WTC11 (cell line): Measurements from ENCODE around the gene CNTNAP5. TPM values are rescaled to one million over a fixed set of nuclear protein-coding genes. Genes with fewer than 3 reads are reported as not detected.

Experiments used
- ATAC-seq: fragments of 200-7000 bp; cut with Tn5 transposase; 2 replicates; pipeline ENCODE4 v1.10.0; 2021; ENCODE audit warnings: mild to moderate bottlenecking, moderate library complexity
- CTCF ChIA-PET: fragments of 300-600 bp; sonication (Branson Sonifier 250); formaldehyde crosslinking; loops from one replicate; lab custom pipeline; 2021; ENCODE audit warnings: antibody characterized with exemption; lab: Charles Lee
- POLR2A ChIA-PET: fragments of 350-600 bp; sonication (Branson Sonifier 250); formaldehyde crosslinking; loops from one replicate; lab custom pipeline; 2021; ENCODE audit warnings: antibody characterized with exemption; lab: Charles Lee
- DNase-seq: peaks from one replicate; pipeline ENCODE4 v3.0.0; 2021; ENCODE audit warnings: low spot score
- H3K27ac Mint-ChIP-seq: 2 replicates; pipeline ENCODE4 v1.8.0; 2021; ENCODE audit warnings: mixed read lengths
- H3K27me3 Mint-ChIP-seq: 2 replicates; pipeline ENCODE4 v1.8.0; 2021; ENCODE audit warnings: low read depth, mild to moderate bottlenecking, moderate library complexity, mixed read lengths
- H3K36me3 Mint-ChIP-seq: 2 replicates; pipeline ENCODE4 v1.8.0; 2021; ENCODE audit warnings: mixed read lengths
- H3K4me1 Mint-ChIP-seq: 2 replicates; pipeline ENCODE4 v1.8.0; 2022; ENCODE audit warnings: mixed read lengths
- H3K4me3 Mint-ChIP-seq: 2 replicates; pipeline ENCODE4 v1.8.0; 2021; ENCODE audit warnings: mild to moderate bottlenecking, moderate library complexity, mixed read lengths
- H3K9me3 Mint-ChIP-seq: 2 replicates; pipeline ENCODE4 v1.8.0; 2021; ENCODE audit warnings: mixed read lengths
- E2F4 ChIP-seq: sonication (generic); formaldehyde crosslinking; IDR thresholded peaks from 2 replicates; pipeline ENCODE4 v1.8.1; 2022; ENCODE audit warnings: low read depth, mild to moderate bottlenecking, moderate library complexity, missing genetic modification reagents, borderline replicate concordance
- EMX1 ChIP-seq: fragments of 250-450 bp; sonication (Bioruptor Pico); IDR thresholded peaks from 2 replicates; pipeline ENCODE4 v1.8.0; 2021; ENCODE audit warnings: mild to moderate bottlenecking
- FOXJ3 ChIP-seq: sonication (generic); formaldehyde crosslinking; IDR thresholded peaks from 2 replicates; pipeline ENCODE4 v1.9.0; 2021; ENCODE audit warnings: missing genetic modification reagents, mild to moderate bottlenecking, borderline replicate concordance
- GABPB1 ChIP-seq: sonication (generic); formaldehyde crosslinking; IDR thresholded peaks from 2 replicates; pipeline ENCODE4 v1.8.1; 2023; ENCODE audit warnings: mild to moderate bottlenecking, missing genetic modification reagents
- JAZF1 ChIP-seq: fragments of 250-450 bp; sonication (Bioruptor Pico); IDR thresholded peaks from 2 replicates; pipeline ENCODE4 v1.9.0; 2021; ENCODE audit warnings: moderate library complexity, mild to moderate bottlenecking, inconsistent platforms
- NFATC4 ChIP-seq: fragments of 250-450 bp; sonication (Bioruptor Pico); IDR thresholded peaks from 2 replicates; pipeline ENCODE4 v1.9.0; 2021; ENCODE audit warnings: mild to moderate bottlenecking
- NR1H2 ChIP-seq: sonication (generic); formaldehyde crosslinking; IDR thresholded peaks from 2 replicates; pipeline ENCODE4 v1.9.0; 2021; ENCODE audit warnings: mild to moderate bottlenecking, moderate library complexity, missing genetic modification reagents
- NR3C1 ChIP-seq: sonication (generic); formaldehyde crosslinking; conservative IDR thresholded peaks from 2 replicates; pipeline ENCODE4 v1.8.1; 2023; ENCODE audit warnings: low read depth, mild to moderate bottlenecking, missing genetic modification reagents
- SMAD4 ChIP-seq: sonication (generic); formaldehyde crosslinking; IDR thresholded peaks from 2 replicates; pipeline ENCODE4 v1.8.0; 2022; ENCODE audit warnings: mild to moderate bottlenecking, missing genetic modification reagents
- TCF7 ChIP-seq: sonication (generic); formaldehyde crosslinking; IDR thresholded peaks from 2 replicates; pipeline ENCODE4 v1.8.0; 2022; ENCODE audit warnings: mild to moderate bottlenecking, low read depth, missing genetic modification reagents, moderate library complexity
- TEAD4 ChIP-seq: sonication (generic); formaldehyde crosslinking; IDR thresholded peaks from 2 replicates; pipeline ENCODE4 v1.8.0; 2022; ENCODE audit warnings: mild to moderate bottlenecking, missing genetic modification reagents
- ZNF121 ChIP-seq: sonication (generic); formaldehyde crosslinking; IDR thresholded peaks from 2 replicates; pipeline ENCODE4 v1.8.0; 2023; ENCODE audit warnings: missing genetic modification reagents
- ZNF416 ChIP-seq: fragments of 250-450 bp; sonication (Bioruptor Pico); IDR thresholded peaks from 2 replicates; pipeline ENCODE4 v1.9.0; 2021; ENCODE audit warnings: mild to moderate bottlenecking, inconsistent platforms
- ZNF423 ChIP-seq: fragments of 250-450 bp; sonication (Bioruptor Pico); IDR thresholded peaks from 2 replicates; pipeline ENCODE4 v2.1.2; 2022; ENCODE audit warnings: mild to moderate bottlenecking, moderate library complexity
- total RNA-seq: library from RNA; stranded (reverse); gene quantifications from 3 replicates; pipeline ENCODE4 v1.2.3, GENCODE V29; 2021
- TF ChIP-seq, protein P1 (sequence below): sonication (generic); formaldehyde crosslinking; IDR thresholded peaks from 2 replicates; pipeline ENCODE4 v1.8.1; 2023; ENCODE audit warnings: mild to moderate bottlenecking, moderate library complexity, missing genetic modification reagents
- TF ChIP-seq, protein P2 (sequence below): sonication (generic); formaldehyde crosslinking; conservative IDR thresholded peaks from 2 replicates; pipeline ENCODE4 v1.8.1; 2022; ENCODE audit warnings: mild to moderate bottlenecking, missing genetic modification reagents
- TF ChIP-seq, protein P3 (sequence below): fragments of 200-600 bp; IDR thresholded peaks from 2 replicates; pipeline ENCODE4 v1.8.0; 2022; ENCODE audit warnings: antibody characterized with exemption
- TF ChIP-seq, protein P4 (sequence below): fragments of 250-450 bp; sonication (Bioruptor Pico); IDR thresholded peaks from 2 replicates; pipeline ENCODE4 v1.9.0; 2021; ENCODE audit warnings: mild to moderate bottlenecking
- TF ChIP-seq, protein P5 (sequence below): sonication (generic); formaldehyde crosslinking; IDR thresholded peaks from 2 replicates; pipeline ENCODE4 v1.8.0; 2022; ENCODE audit warnings: mild to moderate bottlenecking, missing genetic modification reagents
- TF ChIP-seq, protein P6 (sequence below): fragments of 250-450 bp; sonication (Bioruptor Pico); IDR thresholded peaks from 2 replicates; pipeline ENCODE4 v1.9.0; 2021; ENCODE audit warnings: mild to moderate bottlenecking, borderline replicate concordance

Gene CNTNAP5
- total RNA-seq, 1 experiment from 2014 or later = 0.22 TPM

DNA sequence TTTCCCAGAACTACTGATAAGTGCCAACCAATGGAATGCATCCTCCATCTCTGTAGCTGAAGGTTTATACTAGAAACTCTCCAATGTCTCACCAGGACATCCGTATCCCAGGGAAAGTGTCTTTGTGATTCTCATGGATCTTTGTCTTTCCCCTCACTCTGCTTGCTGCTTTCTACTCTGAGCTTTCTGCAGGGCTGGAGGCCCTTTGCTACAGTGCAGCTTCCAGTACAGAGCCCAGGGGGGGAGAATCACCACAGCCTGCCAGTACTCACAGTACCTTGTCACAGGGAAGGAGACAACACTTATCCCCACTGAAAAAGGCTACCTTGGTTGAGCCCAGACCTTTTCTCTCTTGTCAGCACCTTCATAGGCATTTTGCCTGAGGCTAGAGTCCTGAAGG lies 627.0 kb downstream of the CNTNAP5 start (continued):
- TF ChIP-seq, protein P1, sequence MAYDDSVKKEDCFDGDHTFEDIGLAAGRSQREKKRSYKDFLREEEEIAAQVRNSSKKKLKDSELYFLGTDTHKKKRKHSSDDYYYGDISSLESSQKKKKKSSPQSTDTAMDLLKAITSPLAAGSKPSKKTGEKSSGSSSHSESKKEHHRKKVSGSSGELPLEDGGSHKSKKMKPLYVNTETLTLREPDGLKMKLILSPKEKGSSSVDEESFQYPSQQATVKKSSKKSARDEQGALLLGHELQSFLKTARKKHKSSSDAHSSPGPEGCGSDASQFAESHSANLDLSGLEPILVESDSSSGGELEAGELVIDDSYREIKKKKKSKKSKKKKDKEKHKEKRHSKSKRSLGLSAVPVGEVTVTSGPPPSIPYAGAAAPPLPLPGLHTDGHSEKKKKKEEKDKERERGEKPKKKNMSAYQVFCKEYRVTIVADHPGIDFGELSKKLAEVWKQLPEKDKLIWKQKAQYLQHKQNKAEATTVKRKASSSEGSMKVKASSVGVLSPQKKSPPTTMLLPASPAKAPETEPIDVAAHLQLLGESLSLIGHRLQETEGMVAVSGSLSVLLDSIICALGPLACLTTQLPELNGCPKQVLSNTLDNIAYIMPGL (CRISPR knock-in tag) = no peak
- TF ChIP-seq TEAD4 (CRISPR knock-in tag) = no peak
- TF ChIP-seq SMAD4 = no peak
- no peak for TF ChIP-seq NFATC4 (CRISPR knock-in tag)
- TF ChIP-seq, protein P2, sequence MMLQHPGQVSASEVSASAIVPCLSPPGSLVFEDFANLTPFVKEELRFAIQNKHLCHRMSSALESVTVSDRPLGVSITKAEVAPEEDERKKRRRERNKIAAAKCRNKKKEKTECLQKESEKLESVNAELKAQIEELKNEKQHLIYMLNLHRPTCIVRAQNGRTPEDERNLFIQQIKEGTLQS (CRISPR knock-in tag) = no peak
- no peak for TF ChIP-seq NR3C1 (CRISPR knock-in tag)
- TF ChIP-seq, protein P3, sequence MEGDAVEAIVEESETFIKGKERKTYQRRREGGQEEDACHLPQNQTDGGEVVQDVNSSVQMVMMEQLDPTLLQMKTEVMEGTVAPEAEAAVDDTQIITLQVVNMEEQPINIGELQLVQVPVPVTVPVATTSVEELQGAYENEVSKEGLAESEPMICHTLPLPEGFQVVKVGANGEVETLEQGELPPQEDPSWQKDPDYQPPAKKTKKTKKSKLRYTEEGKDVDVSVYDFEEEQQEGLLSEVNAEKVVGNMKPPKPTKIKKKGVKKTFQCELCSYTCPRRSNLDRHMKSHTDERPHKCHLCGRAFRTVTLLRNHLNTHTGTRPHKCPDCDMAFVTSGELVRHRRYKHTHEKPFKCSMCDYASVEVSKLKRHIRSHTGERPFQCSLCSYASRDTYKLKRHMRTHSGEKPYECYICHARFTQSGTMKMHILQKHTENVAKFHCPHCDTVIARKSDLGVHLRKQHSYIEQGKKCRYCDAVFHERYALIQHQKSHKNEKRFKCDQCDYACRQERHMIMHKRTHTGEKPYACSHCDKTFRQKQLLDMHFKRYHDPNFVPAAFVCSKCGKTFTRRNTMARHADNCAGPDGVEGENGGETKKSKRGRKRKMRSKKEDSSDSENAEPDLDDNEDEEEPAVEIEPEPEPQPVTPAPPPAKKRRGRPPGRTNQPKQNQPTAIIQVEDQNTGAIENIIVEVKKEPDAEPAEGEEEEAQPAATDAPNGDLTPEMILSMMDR = no peak
- TF ChIP-seq ZNF416 (CRISPR knock-in tag) = no peak
- TF ChIP-seq, protein P4, sequence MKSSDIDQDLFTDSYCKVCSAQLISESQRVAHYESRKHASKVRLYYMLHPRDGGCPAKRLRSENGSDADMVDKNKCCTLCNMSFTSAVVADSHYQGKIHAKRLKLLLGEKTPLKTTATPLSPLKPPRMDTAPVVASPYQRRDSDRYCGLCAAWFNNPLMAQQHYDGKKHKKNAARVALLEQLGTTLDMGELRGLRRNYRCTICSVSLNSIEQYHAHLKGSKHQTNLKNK = no peak
- TF ChIP-seq ZNF121 (CRISPR knock-in tag) = no peak
- no peak for TF ChIP-seq TCF7
- no peak for TF ChIP-seq ZNF423
- TF ChIP-seq, protein P5, sequence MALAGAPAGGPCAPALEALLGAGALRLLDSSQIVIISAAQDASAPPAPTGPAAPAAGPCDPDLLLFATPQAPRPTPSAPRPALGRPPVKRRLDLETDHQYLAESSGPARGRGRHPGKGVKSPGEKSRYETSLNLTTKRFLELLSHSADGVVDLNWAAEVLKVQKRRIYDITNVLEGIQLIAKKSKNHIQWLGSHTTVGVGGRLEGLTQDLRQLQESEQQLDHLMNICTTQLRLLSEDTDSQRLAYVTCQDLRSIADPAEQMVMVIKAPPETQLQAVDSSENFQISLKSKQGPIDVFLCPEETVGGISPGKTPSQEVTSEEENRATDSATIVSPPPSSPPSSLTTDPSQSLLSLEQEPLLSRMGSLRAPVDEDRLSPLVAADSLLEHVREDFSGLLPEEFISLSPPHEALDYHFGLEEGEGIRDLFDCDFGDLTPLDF = no peak
- no peak for TF ChIP-seq NR1H2 (CRISPR knock-in tag)
- TF ChIP-seq FOXJ3 (CRISPR knock-in tag) = no peak
- no peak for TF ChIP-seq JAZF1
- no peak for TF ChIP-seq EMX1

DNA sequence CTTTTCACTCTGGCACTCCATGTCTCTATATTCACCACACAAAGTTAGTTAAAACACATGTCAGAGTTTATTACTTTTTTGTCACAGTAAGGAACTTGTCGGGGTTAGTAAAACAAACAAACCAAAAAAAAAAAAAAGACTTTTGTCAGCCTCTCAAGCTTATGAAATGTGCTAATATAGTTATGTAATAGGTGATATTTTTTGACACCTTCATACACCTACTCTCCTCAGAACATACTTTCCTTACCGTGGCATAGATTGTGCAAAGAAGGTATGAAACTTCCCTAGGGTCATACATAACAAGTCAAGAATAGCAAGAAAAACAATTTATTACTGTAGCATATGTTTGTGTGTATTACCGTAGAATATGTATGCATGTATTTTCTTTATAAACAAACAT lies 633.3 kb downstream of the CNTNAP5 start:
- POLR2A ChIA-PET = no interaction called here
- peaks cover 8% of the 10 kb centered on the region for H3K4me1 Mint-ChIP-seq
- DNase-seq (no peak), ATAC-seq (no peak)
- H3K36me3 Mint-ChIP-seq = no peaks in the 10 kb centered on the region
- peaks cover 3% of the 10 kb centered on the region; the same call in 1 of the 2 replicates for H3K9me3 Mint-ChIP-seq
- CTCF ChIA-PET = no interaction called here
- TF ChIP-seq ZNF121 (CRISPR knock-in tag) = no peak
- TF ChIP-seq, protein P6, sequence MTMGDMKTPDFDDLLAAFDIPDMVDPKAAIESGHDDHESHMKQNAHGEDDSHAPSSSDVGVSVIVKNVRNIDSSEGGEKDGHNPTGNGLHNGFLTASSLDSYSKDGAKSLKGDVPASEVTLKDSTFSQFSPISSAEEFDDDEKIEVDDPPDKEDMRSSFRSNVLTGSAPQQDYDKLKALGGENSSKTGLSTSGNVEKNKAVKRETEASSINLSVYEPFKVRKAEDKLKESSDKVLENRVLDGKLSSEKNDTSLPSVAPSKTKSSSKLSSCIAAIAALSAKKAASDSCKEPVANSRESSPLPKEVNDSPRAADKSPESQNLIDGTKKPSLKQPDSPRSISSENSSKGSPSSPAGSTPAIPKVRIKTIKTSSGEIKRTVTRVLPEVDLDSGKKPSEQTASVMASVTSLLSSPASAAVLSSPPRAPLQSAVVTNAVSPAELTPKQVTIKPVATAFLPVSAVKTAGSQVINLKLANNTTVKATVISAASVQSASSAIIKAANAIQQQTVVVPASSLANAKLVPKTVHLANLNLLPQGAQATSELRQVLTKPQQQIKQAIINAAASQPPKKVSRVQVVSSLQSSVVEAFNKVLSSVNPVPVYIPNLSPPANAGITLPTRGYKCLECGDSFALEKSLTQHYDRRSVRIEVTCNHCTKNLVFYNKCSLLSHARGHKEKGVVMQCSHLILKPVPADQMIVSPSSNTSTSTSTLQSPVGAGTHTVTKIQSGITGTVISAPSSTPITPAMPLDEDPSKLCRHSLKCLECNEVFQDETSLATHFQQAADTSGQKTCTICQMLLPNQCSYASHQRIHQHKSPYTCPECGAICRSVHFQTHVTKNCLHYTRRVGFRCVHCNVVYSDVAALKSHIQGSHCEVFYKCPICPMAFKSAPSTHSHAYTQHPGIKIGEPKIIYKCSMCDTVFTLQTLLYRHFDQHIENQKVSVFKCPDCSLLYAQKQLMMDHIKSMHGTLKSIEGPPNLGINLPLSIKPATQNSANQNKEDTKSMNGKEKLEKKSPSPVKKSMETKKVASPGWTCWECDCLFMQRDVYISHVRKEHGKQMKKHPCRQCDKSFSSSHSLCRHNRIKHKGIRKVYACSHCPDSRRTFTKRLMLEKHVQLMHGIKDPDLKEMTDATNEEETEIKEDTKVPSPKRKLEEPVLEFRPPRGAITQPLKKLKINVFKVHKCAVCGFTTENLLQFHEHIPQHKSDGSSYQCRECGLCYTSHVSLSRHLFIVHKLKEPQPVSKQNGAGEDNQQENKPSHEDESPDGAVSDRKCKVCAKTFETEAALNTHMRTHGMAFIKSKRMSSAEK (CRISPR knock-in tag) = no peak
- TF ChIP-seq GABPB1 (CRISPR knock-in tag) = no peak
- no peak for TF ChIP-seq E2F4 (CRISPR knock-in tag)
- H3K27ac Mint-ChIP-seq = no peak overlapping the region
- H3K27me3 Mint-ChIP-seq = no peaks in the 10 kb centered on the region; the same call in 1 of the 2 replicates
- no peak overlapping the region for H3K4me3 Mint-ChIP-seq
